ENCODE data around the gene ETNK2. TPM values are rescaled to one million over a fixed set of nuclear protein-coding genes. Genes with fewer than 3 reads are reported as not detected.

Gene ETNK2
- total and polyA plus RNA-seq, 2 experiments from 2014 or later, result 4.2 to 5.0 TPM

DNA sequence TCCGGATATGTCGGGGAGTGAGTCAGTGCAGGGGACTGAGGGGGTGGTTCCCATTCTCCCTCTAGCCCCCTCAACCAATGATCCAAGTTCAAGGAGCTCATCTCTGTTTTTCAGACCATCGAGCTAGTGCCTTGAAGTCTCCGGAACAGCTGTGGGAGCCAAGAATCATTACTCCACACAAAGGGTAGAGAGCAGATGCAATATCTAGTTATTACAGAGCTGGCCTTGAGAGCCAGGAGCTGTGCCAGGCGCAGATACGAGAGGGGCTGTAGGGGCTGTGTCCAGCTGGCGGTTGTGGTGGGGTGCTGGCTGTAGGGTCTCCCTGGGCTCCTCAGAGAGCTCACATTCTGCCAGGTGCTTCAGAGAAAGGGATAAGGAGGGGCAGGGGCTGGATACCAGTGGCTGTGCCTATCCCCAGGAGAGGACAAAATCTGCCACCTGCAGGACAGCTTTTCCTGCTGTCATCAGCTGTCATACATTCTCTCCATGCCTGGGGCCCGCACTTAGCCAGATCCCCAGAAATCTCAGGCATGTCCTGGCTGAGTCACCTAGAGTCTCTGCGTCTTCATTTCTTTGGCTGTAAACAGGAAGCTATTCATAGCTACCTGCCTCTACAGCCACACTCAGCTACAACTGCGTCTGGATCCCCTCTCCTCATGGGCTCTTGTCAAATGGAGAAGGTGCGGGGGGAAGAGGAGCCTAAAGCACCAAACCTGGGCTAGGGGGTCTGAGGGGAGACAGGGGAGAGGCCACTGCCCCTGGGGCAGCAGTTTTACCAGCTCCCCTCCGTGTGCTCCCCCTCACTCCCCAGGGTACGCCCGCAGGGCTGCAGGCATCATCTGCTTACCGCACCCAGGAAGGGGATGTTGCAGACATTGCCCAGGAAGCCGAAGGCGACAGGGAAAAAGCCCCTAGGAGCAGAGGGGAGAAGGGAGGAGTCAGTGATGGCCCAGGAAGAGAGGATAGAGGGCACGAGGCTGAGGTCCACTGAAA is 46.8 kb upstream of the ETNK2 start:
- 65 to 70% methylated on average over 18 of the region's 18 CpGs for WGBS, 2 experiments (ENCODE audit: low coverage in 1 of 2, low lambda C conversion rate in 2 of 2, missing lambda C conversion rate in 2 of 2)
- H4K20me1 ChIP-seq (ENCODE audit: insufficient read depth), result no peaks in the 10 kb centered on the region
- peak; percentile 83 for DNase-seq
- H3K9ac ChIP-seq, result no peak overlapping the region
- TF ChIP-seq EZH2phosphoT487 (IDR thresholded peaks at IDR 0.05; ENCODE audit: insufficient read depth, low read depth) (no peak), EZH2 (IDR thresholded peaks at IDR 0.05; ENCODE audit: insufficient read depth, poor library complexity, severe bottlenecking) (no peak)
- H3K9me2 ChIP-seq (ENCODE audit: insufficient read depth), result no peaks in the 10 kb centered on the region
- no peaks in the 10 kb centered on the region; the same call in 1 of the 2 replicates for H3K27me3 ChIP-seq (replicated peaks; ENCODE audit: insufficient read depth)
- H3K79me2 ChIP-seq (ENCODE audit: insufficient read depth), result no peaks in the 10 kb centered on the region
- no peaks in the 10 kb centered on the region for H3K9me3 ChIP-seq (ENCODE audit: low read depth)
- peaks cover 18% of the 10 kb centered on the region for H3K4me1 ChIP-seq (ENCODE audit: insufficient read depth)
- no peak overlapping the region for H3K27ac ChIP-seq
- no peaks in the 10 kb centered on the region for H3K36me3 ChIP-seq (ENCODE audit: low read depth)
- H3K4me3 ChIP-seq, result no peak overlapping the region
- peak overlapping the region; percentile 34 for H3K4me2 ChIP-seq (ENCODE audit: unreplicated experiment)
- peak overlapping the region; percentile 23; the same call in 1 of the 2 replicates for H2AFZ ChIP-seq
- H3F3A ChIP-seq (ENCODE audit: insufficient read depth), result 0 out of 2 replicates have a peak, but pooled peaks cover 3% of the 10 kb centered on the region
- in situ Hi-C loops (cut with MboI), result no loop called here

DNA sequence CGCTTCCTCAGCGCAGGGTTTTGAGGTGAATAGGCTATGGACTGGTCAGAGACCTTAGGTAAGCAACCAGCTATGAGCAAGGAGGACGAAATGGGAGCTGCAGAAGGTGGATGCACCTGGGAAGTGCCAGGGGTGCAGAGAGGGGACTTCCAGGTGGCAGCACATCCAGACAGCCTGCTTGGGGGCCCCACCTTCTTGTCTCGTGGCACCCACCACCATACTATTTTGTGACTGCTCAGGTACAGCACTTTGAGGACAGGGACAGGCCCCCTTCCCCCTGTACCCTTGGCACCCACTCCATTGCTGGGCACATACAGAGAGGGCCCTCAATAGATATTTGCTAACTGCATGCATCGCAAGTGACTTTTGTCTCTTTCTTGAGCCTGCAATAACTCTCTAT is 45.2 kb upstream of the ETNK2 start:
- in situ Hi-C loops (cut with MboI), result no loop called here
- H3F3A ChIP-seq (ENCODE audit: insufficient read depth), result 0 out of 2 replicates have a peak, but pooled peaks cover 3% of the 10 kb centered on the region
- no peaks in the 10 kb centered on the region for H3K79me2 ChIP-seq (ENCODE audit: insufficient read depth)
- no peak overlapping the region for H3K4me3 ChIP-seq
- no peaks in the 10 kb centered on the region for H3K9me2 ChIP-seq (ENCODE audit: insufficient read depth)
- peaks cover 18% of the 10 kb centered on the region for H3K4me1 ChIP-seq (ENCODE audit: insufficient read depth)
- H3K4me2 ChIP-seq (ENCODE audit: unreplicated experiment), result no peak overlapping the region
- H3K36me3 ChIP-seq (ENCODE audit: low read depth), result no peaks in the 10 kb centered on the region
- DNase-seq, result no peak
- no peak overlapping the region for H3K9ac ChIP-seq
- WGBS, 2 experiments (ENCODE audit: low coverage in 1 of 2, low lambda C conversion rate in 2 of 2, missing lambda C conversion rate in 2 of 2), result 84 to 87% methylated on average over 5 of the region's 5 CpGs
- H3K27me3 ChIP-seq (replicated peaks; ENCODE audit: insufficient read depth), result peaks cover 5% of the 10 kb centered on the region; the same call in 1 of the 2 replicates
- H3K9me3 ChIP-seq (ENCODE audit: low read depth), result no peaks in the 10 kb centered on the region
- H4K20me1 ChIP-seq (ENCODE audit: insufficient read depth), result no peaks in the 10 kb centered on the region
- no peak overlapping the region for H2AFZ ChIP-seq
- no peak for TF ChIP-seq EZH2 (IDR thresholded peaks at IDR 0.05; ENCODE audit: insufficient read depth, poor library complexity, severe bottlenecking)
- no peak for TF ChIP-seq EZH2phosphoT487 (IDR thresholded peaks at IDR 0.05; ENCODE audit: insufficient read depth, low read depth)
- H3K27ac ChIP-seq, result no peak overlapping the region

DNA sequence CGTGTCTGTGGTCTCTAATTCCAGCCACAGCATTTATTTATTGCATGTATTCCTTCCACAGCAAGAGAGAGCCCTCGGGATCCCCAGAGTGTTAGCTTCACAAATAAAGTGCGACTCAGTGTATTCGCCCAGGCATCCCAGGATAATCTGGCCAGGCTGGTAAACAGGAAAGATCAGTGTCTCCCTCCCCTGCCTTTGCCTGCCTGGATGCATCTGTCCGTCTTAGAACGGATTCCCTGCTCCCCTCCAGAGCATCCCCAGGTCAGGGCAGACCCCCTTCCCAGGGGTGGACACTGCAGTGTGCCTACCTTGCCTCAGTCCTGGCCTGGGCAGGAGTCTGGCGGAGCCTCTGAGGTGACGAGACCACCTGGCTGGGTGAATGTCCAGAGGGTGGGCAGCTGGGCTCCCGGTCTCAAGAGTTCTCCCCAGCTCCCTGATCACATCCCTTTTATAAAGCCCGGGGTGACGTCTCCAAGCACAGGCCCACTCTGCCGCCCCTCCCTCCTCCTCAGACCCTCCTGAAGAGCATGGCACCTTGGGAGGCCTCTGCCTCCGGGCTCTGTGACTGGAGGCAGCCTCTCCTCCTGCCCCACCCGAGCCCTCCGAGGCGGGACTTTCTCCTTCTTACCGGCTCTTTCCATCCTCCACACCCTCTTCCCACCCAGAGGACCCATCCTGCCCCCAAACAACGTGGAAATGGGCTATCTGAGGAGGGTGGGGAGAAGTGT is 44.4 kb upstream of the ETNK2 start, which contains the start of gene KISS1:
KISS1 (minus strand) TSS at position 424 of the 728 bp plus-strand sequence. CDS start 3,615 bp downstream, outside the sequence.
- H3K79me2 ChIP-seq (ENCODE audit: insufficient read depth), result no peaks in the 10 kb centered on the region
- H3K9ac ChIP-seq, result no peak within 1 kb of the TSS
- H4K20me1 ChIP-seq (ENCODE audit: insufficient read depth), result no peaks in the 10 kb centered on the region
- no peaks in the 10 kb centered on the region for H3K9me3 ChIP-seq (ENCODE audit: low read depth)
- no peaks in the 10 kb centered on the region for H3K36me3 ChIP-seq (ENCODE audit: low read depth)
- H3K27ac ChIP-seq, result no peak within 1 kb of the TSS
- WGBS, 2 experiments (ENCODE audit: low coverage in 1 of 2, low lambda C conversion rate in 2 of 2, missing lambda C conversion rate in 2 of 2), result 56 to 67% methylated on average over 14 to 18 of the region's 18 CpGs
- peaks cover 5% of the 10 kb centered on the region; the same call in 1 of the 2 replicates for H3K27me3 ChIP-seq (replicated peaks; ENCODE audit: insufficient read depth)
- 0 out of 2 replicates have a peak, but pooled peaks cover 3% of the 10 kb centered on the region for H3F3A ChIP-seq (ENCODE audit: insufficient read depth)
- H3K4me2 ChIP-seq (ENCODE audit: unreplicated experiment), result no peak within 1 kb of the TSS
- peaks cover 18% of the 10 kb centered on the region for H3K4me1 ChIP-seq (ENCODE audit: insufficient read depth)
- TF ChIP-seq EZH2 (IDR thresholded peaks at IDR 0.05; ENCODE audit: insufficient read depth, poor library complexity, severe bottlenecking) (no peak), EZH2phosphoT487 (IDR thresholded peaks at IDR 0.05; ENCODE audit: insufficient read depth, low read depth) (no peak)
- H3K4me3 ChIP-seq, result no peak within 1 kb of the TSS
- peak; percentile 9 for DNase-seq
- no peaks in the 10 kb centered on the region for H3K9me2 ChIP-seq (ENCODE audit: insufficient read depth)
- H2AFZ ChIP-seq, result no peak within 1 kb of the TSS
- in situ Hi-C loops (cut with MboI), result no loop called here

DNA sequence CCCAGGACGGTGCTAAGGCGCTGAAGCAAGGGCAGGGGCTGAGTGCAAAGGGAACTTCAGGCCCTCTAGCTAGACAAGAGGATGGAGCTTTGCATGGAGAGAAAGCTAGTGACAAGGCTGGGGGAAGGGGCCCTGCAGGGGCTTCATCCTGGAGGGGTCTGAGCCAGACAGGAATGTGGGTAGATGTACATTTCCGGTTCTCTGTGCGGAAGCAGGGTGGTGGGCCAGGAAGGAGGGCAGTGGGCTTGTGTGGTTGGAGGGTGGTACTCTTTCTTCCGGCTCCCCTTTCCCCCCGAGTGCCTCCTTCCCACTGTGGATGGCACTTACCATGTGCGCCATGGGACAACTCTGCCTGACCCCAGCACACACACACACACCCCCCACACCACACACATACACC is 42.9 kb upstream of the ETNK2 start:
- Histone ChIP-seq H3K27ac (no peak overlapping the region), H3K27me3 (replicated peaks; ENCODE audit: insufficient read depth) (peaks cover 5% of the 10 kb centered on the region; the same call in 1 of the 2 replicates), H2AFZ (no peak overlapping the region), H3K36me3 (ENCODE audit: low read depth) (no peaks in the 10 kb centered on the region), H3K4me1 (ENCODE audit: insufficient read depth) (peaks cover 21% of the 10 kb centered on the region), H3K4me2 (ENCODE audit: unreplicated experiment) (no peak overlapping the region), H4K20me1 (ENCODE audit: insufficient read depth) (no peaks in the 10 kb centered on the region), H3F3A (ENCODE audit: insufficient read depth) (0 out of 2 replicates have a peak, but pooled peaks cover 3% of the 10 kb centered on the region), H3K9me2 (ENCODE audit: insufficient read depth) (no peaks in the 10 kb centered on the region), H3K79me2 (ENCODE audit: insufficient read depth) (no peaks in the 10 kb centered on the region), H3K9ac (no peak overlapping the region), H3K4me3 (no peak overlapping the region), H3K9me3 (ENCODE audit: low read depth) (no peaks in the 10 kb centered on the region)
- TF ChIP-seq EZH2 (IDR thresholded peaks at IDR 0.05; ENCODE audit: insufficient read depth, poor library complexity, severe bottlenecking), result no peak
- no peak for TF ChIP-seq EZH2phosphoT487 (IDR thresholded peaks at IDR 0.05; ENCODE audit: insufficient read depth, low read depth)
- in situ Hi-C loops (cut with MboI), result no loop called here
- no peak for DNase-seq
- WGBS, 2 experiments (ENCODE audit: low coverage in 1 of 2, low lambda C conversion rate in 2 of 2, missing lambda C conversion rate in 2 of 2), result 93 to 97% methylated on average over 4 to 7 of the region's 7 CpGs
